ENCODE data around the gene SLC13A2. TPM values are rescaled to one million over a fixed set of nuclear protein-coding genes. Genes with fewer than 3 reads are reported as not detected.

Gene SLC13A2
- total RNA-seq, 1 experiment from 2014 or later = not detected

GRCh38 chr17:28509789-28510188 is 36.3 kb downstream of the SLC13A2 start:
- Mint-ChIP-seq H3K27me3 (ENCODE audit: low read depth) (peaks cover 30% of the 10 kb centered on the region), H3K9me3 (no peaks in the 10 kb centered on the region)

More at GRCh38 chr17:28509789-28510188, 36.3 kb downstream of the SLC13A2 start:
- no peak overlapping the region for H4K5ac ChIP-seq (ENCODE audit: insufficient read length, low read depth, low read length)
- peaks cover 5 to 18% of the 10 kb centered on the region in 2 experiments; a peak in 2 of 4 replicates for H3K4me1 Mint-ChIP-seq
- no peaks in the 10 kb centered on the region; the same call in 1 of the 2 replicates for H3K4me1 ChIP-seq (ENCODE audit: insufficient read depth, low read length)
- no peak overlapping the region for H2BK15ac ChIP-seq (ENCODE audit: low read depth, low read length)
- no peak overlapping the region for H2BK12ac ChIP-seq (ENCODE audit: insufficient read length, low read depth, low read length)
- H4K20me1 ChIP-seq (ENCODE audit: control insufficient read depth, insufficient read depth, insufficient read length) = no peaks in the 10 kb centered on the region
- no peaks in the 10 kb centered on the region for H3K27me3 ChIP-seq (ENCODE audit: insufficient read depth, low read length)
- H3K9ac ChIP-seq (ENCODE audit: extremely low read depth, insufficient read length, low read length) = no peak overlapping the region
- no peak overlapping the region for H3K14ac ChIP-seq (ENCODE audit: insufficient read depth, low read length)
- H3K4ac ChIP-seq (ENCODE audit: low read depth, low read length) = no peak overlapping the region
- H3K27ac Mint-ChIP-seq = no peak overlapping the region
- no peak overlapping the region for H3K18ac ChIP-seq (ENCODE audit: insufficient read length, low read depth, low read length)
- no peak for DNase-seq
- no peak overlapping the region for H2AK5ac ChIP-seq (ENCODE audit: insufficient read length, low read length)
- TF ChIP-seq CTCF (conservative IDR thresholded peaks at IDR 0.05) = no peak
- H4K91ac ChIP-seq (ENCODE audit: insufficient read length, low read depth, low read length) = no peak overlapping the region
- H2BK20ac ChIP-seq (ENCODE audit: low read depth, low read length, poor library complexity, severe bottlenecking) = no peak overlapping the region
- H3K79me2 ChIP-seq (ENCODE audit: insufficient read depth, low read length) = no peaks in the 10 kb centered on the region
- H3K23me2 ChIP-seq (ENCODE audit: insufficient read length, low read depth, low read length, poor library complexity, severe bottlenecking) = no peaks in the 10 kb centered on the region
- no peak overlapping the region for H4K8ac ChIP-seq (replicated peaks; ENCODE audit: insufficient read length, low read depth, low read length)
- H3K27ac ChIP-seq (ENCODE audit: insufficient read length, low read depth, low read length) = no peak overlapping the region
- no peaks in the 10 kb centered on the region for H3K36me3 Mint-ChIP-seq (ENCODE audit: insufficient read depth in 1 of 3, low read depth in 3 of 3)
- peak overlapping the region in 1 of 2 experiments; percentile 17; a peak in 2 of 5 replicates for H3K4me3 Mint-ChIP-seq
- no peak overlapping the region for H2AFZ ChIP-seq (ENCODE audit: low read length)
- no peak overlapping the region for H2BK5ac ChIP-seq (ENCODE audit: insufficient read length, low read length)
- no peak overlapping the region for H3T11ph ChIP-seq (ENCODE audit: low read length)
- H3K23ac ChIP-seq (ENCODE audit: insufficient read length, low read depth, low read length) = no peak overlapping the region
- H3K56ac ChIP-seq (ENCODE audit: insufficient read length, low read depth, low read length) = no peak overlapping the region
- no peak overlapping the region for H2BK120ac ChIP-seq (ENCODE audit: low read depth, low read length, poor library complexity, severe bottlenecking)
- H3K9me3 ChIP-seq (ENCODE audit: control insufficient read depth, low read depth, low read length) = no peaks in the 10 kb centered on the region
- H3K79me1 ChIP-seq (ENCODE audit: insufficient read depth, low read depth, low read length, poor library complexity, severe bottlenecking) = no peaks in the 10 kb centered on the region
- no peak overlapping the region for H3K4me2 ChIP-seq (ENCODE audit: insufficient read depth, insufficient read length, low read length)
- WGBS (ENCODE audit: extremely low coverage, insufficient read length, low lambda C conversion rate) = no CpG with 5 or more reads among the region's 7 CpGs
